ENCODE measurements around the gene SRBD1.
"Not testable (repeated sequence)": the region's sequence is repeated elsewhere in the genome, so short reads cannot be mapped to it uniquely, and the experiment has no call there.

SRBD1 gene

DNA sequence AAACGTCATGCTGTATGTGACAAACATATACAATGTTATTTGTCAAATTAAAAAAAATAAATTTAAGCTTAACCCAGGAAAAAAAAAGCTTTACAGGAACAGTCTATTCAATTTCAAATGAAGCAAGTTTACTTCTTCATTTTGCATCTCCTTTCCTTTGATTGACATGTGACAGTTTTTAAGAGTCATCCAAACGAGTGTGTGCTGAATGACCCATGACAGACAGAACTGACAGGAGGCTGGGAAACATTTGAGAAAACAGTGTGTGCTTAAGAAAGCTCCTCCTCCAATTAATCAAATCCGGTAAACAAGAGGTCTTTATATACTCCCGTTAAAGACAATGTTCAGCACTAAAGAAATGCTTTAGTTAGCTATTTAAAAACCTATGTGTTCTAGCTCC is 177.7 kb downstream of the SRBD1 start:
- TF ChIP-seq, protein P1, sequence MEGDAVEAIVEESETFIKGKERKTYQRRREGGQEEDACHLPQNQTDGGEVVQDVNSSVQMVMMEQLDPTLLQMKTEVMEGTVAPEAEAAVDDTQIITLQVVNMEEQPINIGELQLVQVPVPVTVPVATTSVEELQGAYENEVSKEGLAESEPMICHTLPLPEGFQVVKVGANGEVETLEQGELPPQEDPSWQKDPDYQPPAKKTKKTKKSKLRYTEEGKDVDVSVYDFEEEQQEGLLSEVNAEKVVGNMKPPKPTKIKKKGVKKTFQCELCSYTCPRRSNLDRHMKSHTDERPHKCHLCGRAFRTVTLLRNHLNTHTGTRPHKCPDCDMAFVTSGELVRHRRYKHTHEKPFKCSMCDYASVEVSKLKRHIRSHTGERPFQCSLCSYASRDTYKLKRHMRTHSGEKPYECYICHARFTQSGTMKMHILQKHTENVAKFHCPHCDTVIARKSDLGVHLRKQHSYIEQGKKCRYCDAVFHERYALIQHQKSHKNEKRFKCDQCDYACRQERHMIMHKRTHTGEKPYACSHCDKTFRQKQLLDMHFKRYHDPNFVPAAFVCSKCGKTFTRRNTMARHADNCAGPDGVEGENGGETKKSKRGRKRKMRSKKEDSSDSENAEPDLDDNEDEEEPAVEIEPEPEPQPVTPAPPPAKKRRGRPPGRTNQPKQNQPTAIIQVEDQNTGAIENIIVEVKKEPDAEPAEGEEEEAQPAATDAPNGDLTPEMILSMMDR (IDR thresholded peaks at IDR 0.05; ENCODE audit: low read depth, low read length) = no peak
- no peak overlapping the region for H3K4me3 ChIP-seq (replicated peaks in 1 of 2; ENCODE audit: low read depth in 2 of 2, low read length in 2 of 2)
- DNase-seq (ENCODE audit: low read depth in 2 of 2) = no peak

DNA sequence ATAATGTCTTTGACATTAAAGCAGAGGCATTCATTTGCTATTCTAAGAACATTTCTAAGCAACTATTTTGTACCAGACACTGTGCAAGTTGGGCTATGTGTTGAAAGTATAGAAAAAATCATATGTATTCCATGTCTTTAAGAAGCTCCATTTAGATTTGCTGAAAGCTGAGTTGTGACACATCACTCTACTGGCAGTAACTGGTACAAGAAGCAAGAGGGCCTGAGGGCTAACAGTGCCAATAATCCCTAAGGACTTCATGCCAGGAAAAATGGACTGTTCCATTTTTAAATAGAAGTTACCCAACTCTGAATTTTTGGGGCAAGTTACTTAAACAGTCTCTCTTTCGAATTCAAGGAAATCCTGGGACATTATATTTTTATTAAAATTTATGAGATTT is 178.7 kb downstream of the SRBD1 start:
- DNase-seq (ENCODE audit: low read depth in 2 of 2) = peak; percentile 35 to 64
- TF ChIP-seq, protein P1 (IDR thresholded peaks at IDR 0.05; ENCODE audit: low read depth, low read length) = no peak

DNA sequence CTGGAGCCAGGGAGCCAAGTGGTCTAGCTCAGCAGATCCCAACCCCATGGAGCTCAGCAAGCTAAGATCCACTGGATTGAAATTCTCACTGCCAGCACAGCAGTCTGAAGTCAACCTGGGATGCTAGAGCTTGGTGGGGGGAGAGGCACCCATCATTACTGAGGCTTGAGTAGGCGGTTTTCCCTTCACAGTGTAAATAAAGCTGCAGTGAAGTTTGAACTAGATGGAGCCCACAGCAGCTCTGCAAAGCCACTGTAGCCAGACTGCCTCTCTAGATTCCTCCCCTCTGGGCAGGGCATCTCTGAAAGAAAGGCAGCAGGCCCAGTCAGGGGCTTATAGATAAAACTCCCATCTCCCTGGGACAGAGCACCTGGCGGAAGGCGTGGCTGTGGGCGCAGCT is 185.0 kb downstream of the SRBD1 start:
- H3K4me3 ChIP-seq (replicated peaks in 1 of 2; ENCODE audit: low read depth in 2 of 2, low read length in 2 of 2); DNase-seq (ENCODE audit: low read depth in 2 of 2): not testable (repeated sequence)

More for the DNA sequence above, 178.7 kb downstream of the SRBD1 start:
- no peak overlapping the region for H3K4me3 ChIP-seq (replicated peaks in 1 of 2; ENCODE audit: low read depth in 2 of 2, low read length in 2 of 2)

DNA sequence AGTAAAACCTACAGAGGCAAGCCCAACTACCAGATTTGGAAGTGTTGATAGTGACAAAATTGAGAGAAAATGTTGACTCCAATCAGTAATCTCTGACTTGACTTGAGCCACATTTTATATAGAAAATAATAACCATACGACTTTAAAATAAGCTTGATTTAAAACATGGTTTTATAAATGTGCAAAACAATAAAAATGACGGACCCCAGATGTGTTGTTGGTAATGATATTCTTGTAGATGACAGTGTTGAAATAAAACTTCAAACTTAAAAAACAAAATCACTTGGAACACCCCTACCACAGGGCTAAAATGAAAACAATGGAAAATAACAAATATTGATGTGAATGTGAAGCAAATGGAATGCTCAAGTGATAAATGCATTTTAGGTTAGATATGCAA is 188.1 kb downstream of the SRBD1 start:
- no peak overlapping the region for H3K4me3 ChIP-seq (replicated peaks in 1 of 2; ENCODE audit: low read depth in 2 of 2, low read length in 2 of 2)
- DNase-seq (ENCODE audit: low read depth in 2 of 2) = no peak
- TF ChIP-seq, protein P1 (IDR thresholded peaks at IDR 0.05; ENCODE audit: low read depth, low read length) = no peak

DNA sequence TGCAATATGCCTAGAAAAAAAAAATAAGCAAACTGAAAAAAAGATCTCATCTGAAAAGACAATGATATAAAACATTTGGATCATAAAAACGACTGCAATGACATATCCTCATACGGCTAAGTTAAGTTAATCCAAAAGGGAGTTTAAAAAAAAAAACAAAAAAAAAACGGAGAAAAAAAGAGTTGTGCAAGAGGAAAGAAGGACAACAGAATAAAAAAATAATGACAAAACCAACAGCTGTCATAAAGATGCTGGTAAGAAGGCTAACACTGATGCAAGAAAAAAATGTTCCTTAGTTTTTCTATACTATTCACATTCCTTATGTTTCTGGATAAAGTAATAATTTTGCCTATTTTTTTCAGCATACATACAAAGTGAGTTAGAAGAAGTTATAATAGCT is 192.5 kb downstream of the SRBD1 start:
- DNase-seq (ENCODE audit: low read depth in 2 of 2) = no peak
- no peak overlapping the region for H3K4me3 ChIP-seq (replicated peaks in 1 of 2; ENCODE audit: low read depth in 2 of 2, low read length in 2 of 2)
- TF ChIP-seq, protein P1 (IDR thresholded peaks at IDR 0.05; ENCODE audit: low read depth, low read length) = no peak

DNA sequence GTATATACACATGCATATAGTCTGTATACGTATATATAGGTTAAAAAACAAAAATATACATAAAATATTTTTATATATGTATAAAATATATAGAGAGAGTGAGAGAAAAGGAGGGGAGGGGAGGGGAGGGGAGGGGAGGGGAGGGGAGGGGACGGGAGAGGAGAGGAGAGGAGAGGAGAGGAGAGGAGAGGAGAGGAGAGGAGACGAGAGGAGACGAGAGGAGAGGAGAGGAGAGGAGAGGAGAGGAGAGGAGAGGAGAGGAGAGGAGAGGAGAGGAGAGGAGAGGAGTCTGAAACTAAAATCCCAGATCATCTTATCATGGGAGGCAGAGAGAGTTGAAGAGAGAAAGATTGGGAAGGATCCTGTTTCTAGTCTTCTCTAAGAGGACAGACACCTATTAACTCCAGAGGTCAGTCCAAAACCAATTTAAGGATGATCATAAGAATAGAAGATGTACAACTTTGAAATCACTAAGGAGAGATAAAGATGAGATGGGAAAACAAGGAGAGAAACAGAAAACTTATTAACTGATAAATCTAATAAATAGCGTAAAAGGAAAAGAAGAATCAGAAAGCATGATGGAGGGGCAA is 195.4 kb downstream of the SRBD1 start:
- TF ChIP-seq, protein P1 (IDR thresholded peaks at IDR 0.05; ENCODE audit: low read depth, low read length) = no peak
- DNase-seq (ENCODE audit: low read depth in 2 of 2) = no peak
- no peak overlapping the region for H3K4me3 ChIP-seq (replicated peaks in 1 of 2; ENCODE audit: low read depth in 2 of 2, low read length in 2 of 2)

DNA sequence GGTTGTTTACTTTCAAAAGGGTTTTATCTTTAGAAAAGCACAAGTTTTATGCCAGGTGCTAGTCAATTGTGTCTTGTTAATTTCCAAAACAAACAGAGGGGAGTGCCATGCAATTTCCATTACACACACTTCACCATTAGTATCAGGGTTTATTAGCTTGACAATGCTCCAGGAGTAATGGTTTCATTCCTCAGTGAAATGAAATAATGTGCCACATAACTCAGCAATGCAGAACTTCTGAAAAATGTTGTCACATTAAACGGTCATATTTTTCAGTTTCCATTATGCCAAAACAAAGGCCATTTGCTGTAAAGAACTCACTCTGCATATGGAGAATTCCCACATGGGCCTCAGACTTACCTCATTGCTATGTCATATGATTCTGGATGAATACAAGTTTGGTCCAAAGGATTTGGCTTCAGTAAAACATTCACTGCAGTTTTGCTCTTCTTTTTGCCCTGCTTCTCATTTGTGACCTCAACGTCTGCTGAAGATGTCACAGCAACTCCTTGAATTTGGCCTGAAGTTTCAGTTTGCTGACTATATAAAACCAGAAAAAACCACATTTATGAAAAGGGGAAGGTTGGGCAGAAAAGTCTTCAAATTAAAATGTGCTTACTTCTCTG is 198.2 kb downstream of the SRBD1 start:
- TF ChIP-seq, protein P1 (IDR thresholded peaks at IDR 0.05; ENCODE audit: low read depth, low read length) = no peak
- no peak overlapping the region for H3K4me3 ChIP-seq (replicated peaks in 1 of 2; ENCODE audit: low read depth in 2 of 2, low read length in 2 of 2)
- DNase-seq (ENCODE audit: low read depth in 2 of 2) = peak; percentile 26 to 60
